ENCODE data around the gene ARSA.

GRCh38 chr22:50586416-50586815 lies 41.5 kb downstream of the ARSA start:
- TF ChIP-seq CTCF (IDR thresholded peaks at IDR 0.05) (no peak), POLR2AphosphoS5 (IDR thresholded peaks at IDR 0.05) (no peak)

Data from gastroesophageal sphincter (tissue), 3 donors.